ENCODE results near the gene SHB.

SHB gene

GRCh38 chr9:38007016-38007415 lies 62.0 kb downstream of the SHB start:
- TF ChIP-seq TAF1 (IDR thresholded peaks at IDR 0.05; ENCODE audit: borderline replicate concordance, insufficient read depth, low read length) (no peak), POLR2AphosphoS5 (IDR thresholded peaks at IDR 0.05; ENCODE audit: low read depth, low read length) (no peak), SIN3A (IDR thresholded peaks at IDR 0.05; ENCODE audit: borderline replicate concordance, insufficient read depth, low read length) (no peak), REST (IDR thresholded peaks at IDR 0.05; ENCODE audit: insufficient read depth in 1 of 2, low read depth in 2 of 2, low read length in 2 of 2) (no peak)

- TF ChIP-seq SIN3A (IDR thresholded peaks at IDR 0.05; ENCODE audit: borderline replicate concordance, insufficient read depth, low read length) (no peak), POLR2AphosphoS5 (IDR thresholded peaks at IDR 0.05; ENCODE audit: low read depth, low read length) (no peak), FOXP2 (optimal IDR thresholded peaks at IDR 0.05; ENCODE audit: borderline replicate concordance, extremely low read depth, extremely low read length, insufficient read depth) (no peak), REST (IDR thresholded peaks at IDR 0.05; ENCODE audit: insufficient read depth in 1 of 2, low read depth in 2 of 2, low read length in 2 of 2) (no peak), TAF1 (IDR thresholded peaks at IDR 0.05; ENCODE audit: borderline replicate concordance, insufficient read depth, low read length) (no peak)
Measured at GRCh38 chr9:38006163-38006562, 62.9 kb downstream of the SHB start.

GRCh38 chr9:38004809-38005560 lies 64.0 kb downstream of the SHB start:
- TF ChIP-seq TAF1 (IDR thresholded peaks at IDR 0.05; ENCODE audit: borderline replicate concordance, insufficient read depth, low read length) (no peak), FOXP2 (optimal IDR thresholded peaks at IDR 0.05; ENCODE audit: borderline replicate concordance, extremely low read depth, extremely low read length, insufficient read depth) (no peak), POLR2AphosphoS5 (IDR thresholded peaks at IDR 0.05; ENCODE audit: low read depth, low read length) (no peak), REST (IDR thresholded peaks at IDR 0.05; ENCODE audit: insufficient read depth in 1 of 2, low read depth in 2 of 2, low read length in 2 of 2) (no peak), SIN3A (IDR thresholded peaks at IDR 0.05; ENCODE audit: borderline replicate concordance, insufficient read depth, low read length) (no peak)

- no peak for TF ChIP-seq SIN3A (IDR thresholded peaks at IDR 0.05; ENCODE audit: borderline replicate concordance, insufficient read depth, low read length)
- no peak for TF ChIP-seq REST (IDR thresholded peaks at IDR 0.05; ENCODE audit: insufficient read depth in 1 of 2, low read depth in 2 of 2, low read length in 2 of 2)
- TF ChIP-seq POLR2AphosphoS5 (IDR thresholded peaks at IDR 0.05; ENCODE audit: low read depth, low read length): no peak
- no peak for TF ChIP-seq FOXP2 (optimal IDR thresholded peaks at IDR 0.05; ENCODE audit: borderline replicate concordance, extremely low read depth, extremely low read length, insufficient read depth)
- no peak for TF ChIP-seq TAF1 (IDR thresholded peaks at IDR 0.05; ENCODE audit: borderline replicate concordance, insufficient read depth, low read length)
Measured at GRCh38 chr9:38003946-38004808, 64.8 kb downstream of the SHB start.
